NCI-H524 (cell line): ENCODE results near the gene RAB5B.
"Not testable (repeated sequence)": the region's sequence is repeated elsewhere in the genome, so short reads cannot be mapped to it uniquely, and the experiment has no call there.

Experiments used
- DNase-seq, 2 experiments: peaks; one replicate each; lab custom pipeline; 2025; lab: John Stamatoyannopoulos, UW

Gene RAB5B

GRCh38 chr12:56014205-56014604, 40.3 kb downstream of the RAB5B start:
- DNase-seq = no peak

DNA sequence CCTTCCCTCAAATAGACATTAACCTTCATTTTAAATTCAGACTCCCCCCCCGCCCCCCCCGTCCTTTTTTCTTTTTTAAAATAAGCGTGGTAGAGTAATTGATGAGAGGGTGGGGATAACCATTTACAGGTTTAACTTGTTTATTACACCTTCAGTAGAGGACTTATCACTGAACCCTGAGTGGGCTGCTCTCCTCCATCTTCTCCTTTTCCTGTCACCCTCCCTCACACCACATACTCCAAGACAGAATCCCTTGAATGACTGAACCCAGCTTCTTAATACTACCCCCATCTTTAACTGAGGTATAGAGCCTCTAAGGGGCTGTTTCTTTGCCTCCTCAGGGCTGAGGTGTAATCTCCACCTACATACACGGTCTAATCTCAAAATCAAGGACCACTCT, 43.3 kb downstream of the RAB5B start:
- DNase-seq = no peak

- DNase-seq = no peak
These were observed 44.5 kb downstream of the RAB5B start for GRCh38 chr12:56018356-56018755.

DNA sequence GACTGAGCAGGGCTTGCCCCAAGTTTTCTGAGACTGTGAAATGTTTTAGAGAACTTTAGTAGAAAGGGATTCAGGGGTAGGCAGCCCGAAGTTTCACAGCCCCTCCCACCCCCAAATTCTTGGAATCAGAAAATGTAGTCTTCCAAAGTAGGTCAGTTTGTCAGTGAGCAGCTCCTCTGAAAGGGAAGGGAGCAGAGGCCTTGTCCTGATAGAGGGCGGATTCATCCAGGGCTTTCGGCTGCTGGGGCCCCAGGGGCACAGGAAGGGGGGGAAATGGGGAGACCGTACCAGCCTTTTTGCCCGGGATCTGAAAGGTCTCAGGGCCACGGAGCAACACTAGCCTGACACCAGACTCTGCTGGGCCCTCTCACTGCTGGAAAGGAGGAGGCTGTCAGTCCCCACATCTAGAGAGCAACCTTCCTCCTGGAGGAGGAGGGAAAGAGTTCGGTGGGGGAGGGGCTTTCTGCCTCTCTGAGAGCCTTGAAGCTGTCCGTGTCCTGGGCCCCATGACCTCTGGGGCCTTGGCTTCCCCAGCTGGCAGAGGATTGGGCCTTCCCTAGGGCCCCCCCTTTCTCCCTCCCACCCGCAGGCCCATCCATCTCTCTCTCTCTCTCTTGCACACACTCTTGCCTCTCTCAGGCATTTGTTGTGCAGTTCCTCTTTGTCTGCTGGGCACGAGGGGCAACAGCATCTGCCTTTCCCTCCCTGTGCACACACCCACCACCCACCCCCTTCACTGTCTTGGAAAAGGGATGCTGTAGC, 46.7 kb downstream of the RAB5B start, which contains the start of gene IKZF4:
Gene IKZF4, plus strand, starts transcription at position 621 of the 762 bp plus-strand sequence. CDS start 451 bp downstream, outside the sequence.
- DNase-seq = no peak

DNA sequence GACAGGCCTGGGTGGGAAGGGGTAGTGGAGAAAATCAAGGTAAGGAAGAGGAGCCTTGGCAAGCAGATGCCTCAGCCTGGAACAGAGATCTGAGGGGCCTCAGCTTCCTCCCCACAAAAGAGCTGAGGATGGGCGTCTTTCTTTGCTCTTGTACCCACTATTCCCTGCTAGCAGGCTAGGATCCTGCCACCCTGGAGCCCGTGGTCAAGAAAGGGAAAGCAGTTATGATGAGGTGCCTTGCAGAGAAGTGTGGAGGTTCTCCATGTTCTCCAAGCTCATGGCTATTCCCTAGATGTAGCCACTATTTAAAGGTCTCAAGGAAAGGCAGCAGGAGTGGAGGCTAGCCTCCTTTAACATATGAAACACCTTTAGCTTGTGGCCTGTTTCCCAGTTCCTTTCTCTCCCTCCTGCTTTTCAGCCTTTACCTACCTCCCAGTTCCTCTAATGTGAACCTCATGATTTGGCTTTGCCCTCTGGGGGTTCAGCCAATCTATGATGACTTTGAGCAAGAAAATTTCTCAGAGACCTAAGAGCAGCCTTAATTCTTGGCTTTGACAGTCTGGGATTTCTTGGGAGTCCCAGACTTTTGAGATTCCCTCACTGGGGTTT, 48.1 kb downstream of the RAB5B start:
- DNase-seq = no peak

DNA sequence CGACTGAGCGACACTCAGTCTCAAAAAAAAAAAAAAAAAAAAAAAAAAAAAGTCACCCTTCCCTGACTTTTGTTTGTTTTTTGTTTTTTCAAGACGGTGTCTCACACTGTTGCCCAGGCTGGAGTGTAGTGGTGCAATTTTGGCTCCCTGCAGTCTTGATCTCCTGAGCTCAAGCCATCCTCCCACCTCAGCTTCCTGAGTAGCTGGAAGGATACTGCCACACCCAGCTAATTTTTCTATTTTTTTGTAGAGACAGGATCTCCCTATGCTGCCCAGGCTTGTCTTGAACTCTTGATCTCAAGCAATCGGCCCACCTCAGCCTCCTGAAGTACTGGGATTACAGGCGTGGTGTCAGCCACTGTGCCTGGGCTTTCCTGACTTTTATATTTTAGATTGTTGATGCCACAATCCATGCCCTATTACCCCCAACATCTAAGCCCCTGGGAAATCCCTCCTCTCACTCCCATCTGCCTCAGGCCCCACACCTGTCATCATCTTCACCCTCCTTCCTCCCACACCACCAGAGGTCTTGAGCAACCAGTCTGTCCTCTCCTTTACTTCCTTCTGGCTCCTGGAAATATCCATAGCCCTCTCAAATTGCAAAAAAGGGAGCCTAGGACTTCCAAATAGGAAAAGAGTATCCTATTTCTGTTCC, 54.8 kb downstream of the RAB5B start:
- DNase-seq = peak; percentile 32 to 56

DNA sequence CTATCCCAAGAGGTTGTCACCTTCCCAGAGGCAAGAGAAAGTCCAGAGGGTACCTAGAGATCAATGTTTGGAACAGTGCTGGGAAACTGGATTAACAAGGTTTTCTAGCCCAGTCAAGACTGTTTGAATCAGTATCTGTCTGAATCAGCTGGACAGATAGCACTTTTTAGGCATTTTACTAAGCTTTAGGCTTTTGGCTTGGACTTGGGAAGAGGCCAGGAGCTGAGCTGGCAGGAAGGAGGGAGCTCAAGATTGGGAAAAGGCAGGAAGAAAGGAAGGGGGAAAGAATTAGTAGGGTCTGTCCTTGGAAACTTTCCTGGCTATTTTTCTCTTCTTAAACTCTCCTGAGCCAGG, 55.3 kb downstream of the RAB5B start:
- no peak for DNase-seq

DNA sequence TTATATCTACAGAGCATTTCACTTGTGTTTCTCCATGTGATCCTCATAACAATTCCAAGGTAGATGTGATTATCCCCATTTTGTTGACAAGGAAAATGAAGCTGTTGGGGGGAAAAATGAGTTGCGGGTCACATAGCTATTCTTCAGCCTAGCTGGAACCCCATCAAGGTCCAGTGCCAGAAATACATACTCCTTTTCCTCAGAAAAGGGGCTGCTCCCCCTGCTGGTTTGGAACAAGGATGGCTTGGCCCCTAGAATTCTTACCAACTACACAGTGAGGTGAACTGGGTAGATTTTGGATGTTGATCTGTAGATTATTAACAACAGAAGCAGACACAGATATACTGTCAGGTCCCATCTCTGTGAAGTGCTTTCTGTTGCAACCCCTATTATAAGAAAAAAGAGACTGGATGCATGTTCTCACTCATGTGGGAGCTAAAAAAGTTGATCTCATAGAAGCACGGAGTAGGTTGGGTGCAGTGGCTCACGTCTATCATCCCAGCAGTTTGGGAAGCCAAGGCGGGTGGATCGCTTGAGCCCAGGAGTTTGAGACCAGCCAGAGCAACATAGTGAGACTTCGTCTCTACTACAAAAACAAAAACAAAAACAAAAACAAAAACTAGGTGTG, 55.9 kb downstream of the RAB5B start:
- DNase-seq = peak; percentile 40 to 62

DNA sequence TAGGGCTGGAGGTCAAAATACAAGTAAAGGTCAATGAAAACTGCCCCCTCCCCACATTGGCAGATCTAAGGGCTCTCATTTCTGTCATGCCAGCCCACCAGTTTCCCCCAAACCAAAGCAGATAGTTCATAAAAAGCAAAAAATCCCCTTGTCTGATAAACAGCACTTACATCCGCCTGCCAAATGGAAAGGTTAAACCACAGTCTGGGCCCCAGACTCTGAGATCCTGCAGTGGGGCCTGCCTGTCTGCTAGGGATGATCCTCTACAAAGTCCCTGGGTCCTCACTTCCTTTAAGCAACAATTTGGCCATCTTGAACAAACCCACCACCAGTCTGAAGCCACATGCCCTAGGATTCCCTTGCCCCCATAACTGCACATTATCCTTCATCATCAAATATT, 58.1 kb downstream of the RAB5B start:
- no peak for DNase-seq

GRCh38 chr12:56034586-56035332, 60.9 kb downstream of the RAB5B start:
- no peak for DNase-seq

DNA sequence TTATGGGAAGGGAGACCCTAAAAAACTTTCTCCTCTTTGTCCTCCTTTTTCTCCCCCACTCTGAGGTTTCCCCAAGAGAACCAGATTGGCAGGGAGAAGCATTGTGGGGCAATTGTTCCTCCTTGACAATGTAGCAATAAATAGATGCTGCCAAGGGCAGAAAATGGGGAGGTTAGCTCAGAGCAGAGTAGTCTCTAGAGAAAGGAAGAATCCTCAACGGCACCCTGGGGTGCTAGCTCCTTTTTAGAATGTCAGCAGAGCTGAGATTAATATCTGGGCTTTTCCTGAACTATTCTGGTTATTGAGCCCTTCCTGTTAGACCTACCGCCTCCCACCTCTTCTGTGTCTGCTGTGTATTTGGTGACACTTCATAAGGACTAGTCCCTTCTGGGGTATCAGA, 63.3 kb downstream of the RAB5B start:
- no peak for DNase-seq

DNA sequence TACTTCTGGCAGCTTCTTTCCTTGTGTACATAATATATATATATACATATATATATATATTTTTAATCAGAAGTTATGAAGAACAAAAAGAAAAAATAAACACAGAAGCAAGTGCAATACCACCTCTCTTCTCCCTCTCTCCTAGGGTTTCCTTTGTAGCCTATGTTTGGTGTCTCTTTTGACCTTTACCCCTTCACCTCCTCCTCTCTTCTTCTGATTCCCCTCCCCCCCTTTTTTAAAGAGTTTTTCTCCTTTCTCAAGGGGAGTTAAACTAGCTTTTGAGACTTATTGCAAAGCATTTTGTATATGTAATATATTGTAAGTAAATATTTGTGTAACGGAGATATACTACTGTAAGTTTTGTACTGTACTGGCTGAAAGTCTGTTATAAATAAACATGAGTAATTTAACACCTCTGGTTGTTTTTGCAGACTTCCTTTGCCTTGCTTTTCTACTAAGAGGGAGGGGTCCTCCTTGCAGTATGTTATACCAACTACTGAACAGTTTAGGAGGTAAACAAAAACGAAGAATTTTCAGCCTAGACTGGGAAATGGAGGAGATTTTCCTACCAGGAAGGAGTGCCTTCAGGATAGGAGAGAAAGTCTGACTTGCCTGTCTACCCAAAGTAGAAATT, 64.3 kb downstream of the RAB5B start:
- DNase-seq = no peak

GRCh38 chr12:56040151-56040550, 66.3 kb downstream of the RAB5B start:
- no peak for DNase-seq

DNA sequence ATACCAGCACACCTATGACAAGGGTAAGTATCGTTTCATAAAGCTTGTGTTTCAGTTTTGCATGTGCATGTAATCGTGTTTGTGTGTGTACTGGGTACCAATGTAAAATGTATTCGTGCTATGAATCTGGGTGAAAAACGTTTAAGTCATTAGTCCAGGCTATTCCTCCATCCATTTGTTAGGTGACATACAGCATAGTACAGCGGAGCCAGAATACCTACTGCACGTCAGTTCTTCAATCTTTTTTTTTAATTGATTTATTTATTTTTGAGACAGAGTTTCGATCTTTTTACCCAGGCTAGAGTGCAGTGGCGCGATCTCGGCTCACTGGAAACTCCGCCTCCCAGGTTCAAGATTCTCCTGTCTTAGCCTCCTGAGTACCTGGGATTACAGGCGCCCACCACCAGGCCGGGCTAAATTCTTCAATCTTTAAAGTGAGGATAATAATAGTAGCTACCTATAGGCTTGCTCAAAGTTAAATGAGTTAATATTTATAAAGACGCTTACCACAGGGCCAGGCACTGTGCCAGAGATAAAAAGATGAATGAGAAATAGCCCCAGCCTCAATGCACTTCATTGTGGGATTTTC, 67.2 kb downstream of the RAB5B start:
- peak in 1 of 2 experiments; percentile 56 for DNase-seq

DNA sequence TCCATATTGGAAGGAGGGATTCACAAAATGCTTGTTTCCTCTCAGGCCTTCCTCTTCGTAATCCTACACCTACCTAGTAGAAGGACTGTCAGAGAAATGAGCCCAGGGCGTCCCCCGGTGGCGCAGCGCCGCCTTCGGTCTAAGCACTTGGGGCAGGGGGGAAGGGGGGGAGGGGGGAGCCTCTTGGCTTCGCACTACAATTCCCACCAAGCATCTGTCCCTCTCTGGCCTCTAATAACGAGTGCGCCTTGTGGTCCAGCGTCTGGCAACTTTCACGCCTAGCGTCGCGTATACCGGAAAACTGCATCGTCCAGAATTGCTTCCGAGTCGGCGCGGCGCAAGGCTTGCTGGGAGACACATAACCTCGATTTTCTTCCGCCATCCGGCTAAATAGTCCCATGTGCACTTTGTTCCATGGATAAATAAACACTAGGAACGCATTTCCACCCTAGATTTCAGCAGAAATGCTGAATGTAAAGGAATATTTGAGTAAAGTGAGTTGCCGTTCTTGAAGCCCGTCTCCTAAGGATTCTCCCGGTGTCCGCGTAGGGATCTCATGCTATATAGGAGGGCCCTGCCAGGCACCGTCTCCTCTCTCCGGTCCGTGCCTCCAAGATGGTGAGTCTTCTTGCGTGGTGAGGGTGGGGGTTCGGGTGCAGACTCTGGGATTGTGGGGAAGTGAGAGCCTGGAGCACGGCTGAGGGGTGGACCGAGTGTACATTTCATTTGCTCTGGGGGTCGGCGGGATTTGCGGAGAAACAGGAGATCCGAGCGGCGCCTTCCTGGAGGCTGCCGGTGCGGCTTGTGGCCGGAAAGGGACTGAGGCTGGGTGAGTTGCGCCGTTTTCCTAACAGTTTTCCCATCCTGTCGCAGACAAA, 67.9 kb downstream of the RAB5B start, which contains the start of gene RPS26:
Gene RPS26, plus strand, starts transcription at position 367 of the 878 bp plus-strand sequence. Its CDS starts 249 bp downstream, at position 616.
- DNase-seq = peak; percentile 97 to 99

GRCh38 chr12:56042430-56042813, 68.5 kb downstream of the RAB5B start:
- not testable (repeated sequence) for DNase-seq

- DNase-seq = no peak
These were observed 69.0 kb downstream of the RAB5B start for GRCh38 chr12:56042843-56043242.
